ENCODE results near the gene CLEC17A.

CLEC17A gene

DNA sequence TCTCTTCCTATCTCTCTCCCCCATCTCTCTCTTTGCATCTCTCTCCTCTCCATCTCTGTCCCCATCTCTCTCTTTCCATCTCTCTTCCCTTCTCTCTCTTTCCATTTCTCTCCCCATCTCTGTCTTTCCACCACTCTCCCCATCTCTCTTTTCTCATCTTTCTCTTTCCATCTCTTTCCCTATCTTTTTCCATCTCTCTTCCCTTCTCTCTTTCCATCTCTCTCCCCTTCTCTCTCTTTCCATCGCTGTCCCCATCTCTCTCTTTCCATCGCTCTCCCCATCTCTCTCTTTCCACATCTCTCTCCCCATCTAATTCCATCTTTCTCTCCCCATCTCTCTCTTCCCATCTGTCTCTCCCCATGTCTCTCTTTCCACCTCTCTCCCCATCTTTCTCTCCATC is 67.3 kb downstream of the CLEC17A start:
- 100% methylated on average over 2 of the region's 2 CpGs for WGBS (ENCODE audit: insufficient coverage, insufficient read length)
- no peak for DNase-seq (ENCODE audit: low read depth, low spot score)

GRCh38 chr19:14654786-14655560 is 72.1 kb downstream of the CLEC17A start:
- Histone ChIP-seq H3K9me3 (ENCODE audit: control insufficient read depth, insufficient read depth, low read length) (no peaks in the 10 kb centered on the region), H3K4me3 (ENCODE audit: low read length) (no peak overlapping the region), H3K4me1 (ENCODE audit: control insufficient read depth, insufficient read depth, low read length) (no peaks in the 10 kb centered on the region), H3K36me3 (ENCODE audit: control insufficient read depth, insufficient read depth, low read length) (no peaks in the 10 kb centered on the region), H3K27me3 (ENCODE audit: control insufficient read depth, insufficient read depth, low read length) (no peaks in the 10 kb centered on the region), H3K27ac (ENCODE audit: low read length) (no peak overlapping the region)
- no peak for DNase-seq (ENCODE audit: low read depth, low spot score)
- no CpG with 5 or more reads among the region's 7 CpGs for WGBS (ENCODE audit: insufficient coverage, insufficient read length)

More for the DNA sequence above, 67.3 kb downstream of the CLEC17A start:
- H3K9me3 ChIP-seq (ENCODE audit: control insufficient read depth, insufficient read depth, low read length): no peaks in the 10 kb centered on the region
- H3K27me3 ChIP-seq (ENCODE audit: control insufficient read depth, insufficient read depth, low read length): no peaks in the 10 kb centered on the region
- H3K4me1 ChIP-seq (ENCODE audit: control insufficient read depth, insufficient read depth, low read length): no peaks in the 10 kb centered on the region
- no peak overlapping the region for H3K4me3 ChIP-seq (ENCODE audit: low read length)
- H3K36me3 ChIP-seq (ENCODE audit: control insufficient read depth, insufficient read depth, low read length): no peaks in the 10 kb centered on the region
- no peak overlapping the region for H3K27ac ChIP-seq (ENCODE audit: low read length)

DNA sequence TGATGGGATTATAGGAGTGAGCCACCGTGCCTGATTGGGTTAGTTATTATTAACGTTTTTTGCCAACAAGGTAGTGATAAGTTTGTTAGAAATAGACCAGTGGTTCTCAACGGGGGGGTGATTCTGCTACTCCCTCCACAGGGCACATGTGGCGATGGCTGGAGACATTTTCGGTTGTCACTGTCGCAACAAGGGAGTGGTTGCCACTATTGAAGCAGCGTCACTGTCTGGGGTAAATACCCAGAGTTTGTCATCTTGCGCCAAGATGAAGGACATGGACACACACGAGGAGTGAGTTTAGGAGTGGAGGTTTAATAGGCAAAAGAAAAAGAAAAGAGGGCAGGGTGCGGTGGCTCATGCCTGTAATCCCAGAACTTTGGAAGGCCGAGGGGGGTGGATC is 72.8 kb downstream of the CLEC17A start:
- no CpG with 5 or more reads among the region's 11 CpGs for WGBS (ENCODE audit: insufficient coverage, insufficient read length)
- DNase-seq (ENCODE audit: low read depth, low spot score): no peak
- Histone ChIP-seq H3K27ac (ENCODE audit: low read length) (no peak overlapping the region), H3K4me3 (ENCODE audit: low read length) (no peak overlapping the region), H3K36me3 (ENCODE audit: control insufficient read depth, insufficient read depth, low read length) (no peaks in the 10 kb centered on the region), H3K4me1 (ENCODE audit: control insufficient read depth, insufficient read depth, low read length) (no peaks in the 10 kb centered on the region), H3K27me3 (ENCODE audit: control insufficient read depth, insufficient read depth, low read length) (no peaks in the 10 kb centered on the region), H3K9me3 (ENCODE audit: control insufficient read depth, insufficient read depth, low read length) (no peaks in the 10 kb centered on the region)

GRCh38 chr19:14659874-14660489 is 77.1 kb downstream of the CLEC17A start:
- DNase-seq (ENCODE audit: low read depth, low spot score): no peak
- Histone ChIP-seq H3K9me3 (ENCODE audit: control insufficient read depth, insufficient read depth, low read length) (no peaks in the 10 kb centered on the region), H3K4me3 (ENCODE audit: low read length) (no peak overlapping the region), H3K36me3 (ENCODE audit: control insufficient read depth, insufficient read depth, low read length) (no peaks in the 10 kb centered on the region), H3K4me1 (ENCODE audit: control insufficient read depth, insufficient read depth, low read length) (no peaks in the 10 kb centered on the region), H3K27ac (ENCODE audit: low read length) (no peak overlapping the region), H3K27me3 (ENCODE audit: control insufficient read depth, insufficient read depth, low read length) (no peaks in the 10 kb centered on the region)
- WGBS (ENCODE audit: insufficient coverage, insufficient read length): no CpG with 5 or more reads among the region's 6 CpGs

DNA sequence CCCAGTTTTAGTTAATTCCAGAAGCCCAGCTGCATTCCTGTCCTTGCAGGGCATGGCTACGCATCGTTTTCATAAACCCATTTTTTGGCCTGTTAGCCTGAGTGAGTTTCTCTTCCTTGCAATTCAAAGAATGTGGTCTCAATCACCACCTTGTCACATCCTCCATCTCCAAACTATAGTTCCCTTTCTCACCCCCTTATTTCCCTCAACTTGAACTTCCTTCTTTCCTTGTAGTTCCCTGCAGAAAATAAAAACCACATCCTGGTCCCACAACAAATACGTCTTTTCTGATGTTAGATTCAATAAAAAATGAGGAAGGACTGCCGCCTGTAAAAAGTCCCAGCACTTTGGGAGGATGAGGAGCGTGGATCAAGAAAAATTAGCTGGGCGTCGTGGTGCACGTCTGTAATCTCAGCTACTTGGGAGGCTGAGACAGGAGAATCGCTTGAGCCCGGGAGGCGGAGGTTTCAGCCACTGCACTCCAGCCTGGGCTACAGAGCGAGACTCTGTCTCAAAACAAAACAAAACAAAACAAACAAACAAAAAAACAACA is 78.6 kb downstream of the CLEC17A start:
- no peaks in the 10 kb centered on the region for H3K9me3 ChIP-seq (ENCODE audit: control insufficient read depth, insufficient read depth, low read length)
- H3K27me3 ChIP-seq (ENCODE audit: control insufficient read depth, insufficient read depth, low read length): no peaks in the 10 kb centered on the region
- WGBS (ENCODE audit: insufficient coverage, insufficient read length): no CpG with 5 or more reads among the region's 12 CpGs
- H3K27ac ChIP-seq (ENCODE audit: low read length): no peak overlapping the region
- DNase-seq (ENCODE audit: low read depth, low spot score): no peak
- no peak overlapping the region for H3K4me3 ChIP-seq (ENCODE audit: low read length)
- no peaks in the 10 kb centered on the region for H3K4me1 ChIP-seq (ENCODE audit: control insufficient read depth, insufficient read depth, low read length)
- no peaks in the 10 kb centered on the region for H3K36me3 ChIP-seq (ENCODE audit: control insufficient read depth, insufficient read depth, low read length)
